GM19324 (cell line): Measurements from ENCODE around the gene RRBP1.

Source experiments
- ATAC-seq: cut with Tn5 transposase; IDR thresholded peaks from one replicate; pipeline ENCODE4 v1.9.1; 2021; ENCODE audit warnings: mild to moderate bottlenecking, moderate library complexity; ENCODE audit not compliant: unreplicated experiment, low FRiP score

The RRBP1 gene

GRCh38 chr20:17683218-17684076, 1.4 kb upstream of the RRBP1 start:
- no peak for ATAC-seq

- ATAC-seq = no peak
These were observed 802 bp upstream of the RRBP1 start for GRCh38 chr20:17682889-17683198.

GRCh38 chr20:17681726-17682102, 328 bp downstream of the RRBP1 start:
- ATAC-seq = peak; percentile 16

- ATAC-seq = peak; percentile 37
These were observed 961 bp downstream of the RRBP1 start for GRCh38 chr20:17680836-17681725.

DNA sequence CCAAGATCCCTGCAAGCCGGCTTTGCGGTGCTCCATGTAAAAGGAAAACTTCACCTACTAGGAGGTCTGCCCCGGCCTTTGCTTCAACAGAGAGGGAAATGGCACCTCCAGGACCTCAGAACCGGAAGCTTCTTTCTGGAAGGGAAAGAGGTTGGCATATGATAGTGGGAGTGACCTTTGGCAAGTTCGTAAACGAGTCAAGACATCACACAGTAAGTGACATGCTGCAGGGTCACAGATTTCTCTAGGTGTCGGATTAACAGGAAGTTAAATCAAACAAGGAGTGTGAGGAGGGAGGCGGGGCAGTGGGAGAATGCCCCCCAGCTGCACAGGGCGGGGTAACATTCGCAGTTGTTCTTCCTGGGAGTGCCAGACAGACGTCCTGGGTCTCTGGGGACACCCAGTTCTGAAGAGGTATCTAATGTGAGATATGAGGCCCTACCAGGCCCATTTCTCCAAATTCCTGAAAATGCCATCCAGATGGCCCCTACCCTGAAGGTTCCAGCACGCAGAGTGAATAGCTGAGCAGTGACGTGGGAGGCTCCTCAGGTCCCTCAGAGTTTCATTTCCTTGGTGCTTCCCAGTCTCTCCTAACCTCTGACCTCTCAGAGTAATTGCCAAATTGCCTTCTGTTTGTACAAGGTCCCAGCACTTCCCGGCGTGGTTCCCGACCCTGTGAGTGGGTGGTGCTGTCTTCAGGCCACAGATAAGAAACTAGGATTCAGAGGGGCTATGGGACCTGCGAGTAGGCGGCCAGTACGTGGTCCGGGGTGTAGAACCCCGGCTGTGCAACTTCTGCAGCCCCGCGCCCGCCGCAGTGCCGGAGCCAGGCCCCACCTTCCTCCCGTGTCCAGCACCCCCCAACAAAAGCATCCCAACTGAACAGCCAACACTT, 1.9 kb downstream of the RRBP1 start:
- ATAC-seq = no peak

GRCh38 chr20:17678886-17679285, 3.2 kb downstream of the RRBP1 start:
- no peak for ATAC-seq

- ATAC-seq = no peak
These were observed 3.7 kb downstream of the RRBP1 start for GRCh38 chr20:17678295-17678694.

- ATAC-seq = no peak
These were observed 5.1 kb downstream of the RRBP1 start for GRCh38 chr20:17676942-17677341.

DNA sequence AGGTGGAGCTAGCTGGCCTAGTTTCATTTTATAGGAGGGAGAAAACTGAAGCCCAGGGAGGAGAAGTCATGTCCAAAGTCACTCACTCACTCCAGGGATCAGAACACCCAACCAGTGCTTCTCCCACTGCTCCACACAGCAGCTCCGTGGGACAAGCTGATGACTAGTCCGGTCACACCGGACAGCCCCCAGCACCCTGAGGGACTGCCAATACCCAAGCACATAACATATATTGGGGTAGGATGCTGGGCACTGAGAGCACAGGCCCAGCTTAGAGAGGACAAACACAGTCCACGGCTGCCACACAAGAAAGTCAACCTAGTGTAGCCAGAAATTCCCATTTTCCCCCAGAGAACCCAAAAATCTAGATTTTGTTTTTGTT, 5.7 kb downstream of the RRBP1 start:
- no peak for ATAC-seq

DNA sequence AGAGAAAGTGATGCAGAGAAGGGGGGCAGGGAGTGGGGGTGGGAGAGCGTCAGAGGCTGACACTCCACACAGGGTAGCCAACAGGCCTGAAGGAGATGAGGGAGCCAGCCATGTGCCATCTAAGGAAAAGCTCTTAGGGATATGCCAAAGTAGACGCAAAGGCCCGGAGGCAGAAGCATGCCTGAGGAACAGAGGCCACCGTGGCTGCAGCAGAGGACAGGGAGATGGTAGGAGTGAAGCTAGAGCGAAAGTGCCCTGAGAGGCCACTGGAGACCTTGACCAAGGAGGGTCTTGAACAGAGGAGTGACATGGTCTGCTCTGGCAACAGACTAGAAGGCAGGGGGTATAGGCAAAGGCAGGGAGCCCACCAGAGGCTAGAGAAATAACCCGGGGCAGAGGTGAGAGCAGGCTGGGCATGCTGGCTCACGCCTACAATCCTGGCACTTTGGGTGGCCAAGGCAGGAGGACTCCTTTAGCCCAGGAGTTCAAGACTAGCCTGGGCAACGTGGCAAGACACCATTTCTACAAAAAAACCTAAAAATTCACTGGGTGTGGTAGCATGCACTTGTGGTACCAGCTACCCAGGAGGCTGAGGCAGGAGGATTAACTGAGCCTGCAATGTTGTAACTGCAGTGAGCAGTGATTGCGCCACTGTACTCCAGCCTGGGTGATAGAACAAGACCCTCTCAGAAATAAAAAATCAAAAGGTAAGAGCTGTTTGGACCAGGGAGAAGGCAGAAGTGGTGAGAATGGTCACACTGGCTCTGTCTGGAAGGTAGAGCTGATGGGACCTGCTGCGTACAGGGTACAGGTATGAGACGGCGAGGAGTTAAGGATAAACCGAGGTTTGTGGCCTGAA, 6.3 kb downstream of the RRBP1 start:
- no peak for ATAC-seq

- ATAC-seq = no peak
These were observed 7.1 kb downstream of the RRBP1 start for GRCh38 chr20:17674722-17675518.

DNA sequence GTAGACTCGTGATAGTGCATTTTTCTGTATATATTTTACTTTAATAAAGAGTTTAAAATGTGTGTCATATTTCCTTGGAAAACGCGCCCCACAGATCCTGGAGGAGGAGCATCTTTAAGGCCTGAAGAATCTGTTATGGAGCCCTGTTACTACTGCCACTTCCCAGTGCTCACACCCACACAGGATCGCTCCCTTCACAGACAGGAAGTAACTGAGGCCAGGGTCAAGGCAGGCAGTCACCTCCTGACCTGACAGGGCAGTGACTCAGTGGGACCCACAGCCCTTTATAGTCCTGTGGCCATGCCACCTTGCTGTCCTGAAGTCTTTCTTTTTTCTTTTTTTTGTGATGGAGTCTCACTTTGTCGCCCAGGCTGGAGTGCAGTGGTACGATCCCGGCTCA, 9.0 kb downstream of the RRBP1 start:
- ATAC-seq = no peak

DNA sequence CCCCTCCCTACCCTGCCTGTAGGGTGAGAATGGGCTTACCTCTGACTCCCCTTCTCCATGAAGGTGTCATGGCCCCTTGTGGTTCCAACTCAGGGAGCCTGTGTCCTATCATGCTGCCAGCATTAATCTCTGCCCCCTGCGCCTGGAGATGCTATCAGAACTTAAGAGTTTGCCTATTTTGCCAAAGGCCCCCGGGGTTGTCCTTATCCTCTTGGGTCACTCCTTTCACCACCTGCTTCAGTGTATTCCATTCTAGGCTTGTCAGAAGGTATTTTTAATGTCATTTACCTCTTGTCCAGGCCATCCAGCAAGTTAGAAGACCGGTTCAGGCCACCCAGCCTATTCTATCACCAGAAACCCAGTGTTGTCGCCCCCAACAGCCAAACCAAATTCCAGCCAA, 10.5 kb downstream of the RRBP1 start:
- no peak for ATAC-seq

DNA sequence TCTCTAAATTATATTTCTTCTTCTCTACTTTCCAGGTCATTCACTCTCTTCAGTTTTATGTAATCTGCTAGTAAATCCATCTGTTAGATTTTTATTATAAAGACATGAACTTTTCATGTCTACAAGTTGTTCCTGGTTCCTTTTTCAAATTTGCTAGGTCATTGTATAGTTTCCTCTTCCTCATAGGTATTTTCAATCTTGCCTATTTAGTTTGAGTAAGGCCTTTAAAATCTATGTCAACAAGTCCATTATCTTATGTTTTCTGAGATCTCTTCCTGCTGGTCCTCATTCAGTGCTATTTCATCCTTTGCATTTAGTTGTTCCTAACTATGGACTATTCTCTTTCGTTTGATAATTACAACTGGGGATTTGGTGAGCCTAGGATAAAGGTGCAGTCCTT, 11.0 kb downstream of the RRBP1 start:
- ATAC-seq = no peak

DNA sequence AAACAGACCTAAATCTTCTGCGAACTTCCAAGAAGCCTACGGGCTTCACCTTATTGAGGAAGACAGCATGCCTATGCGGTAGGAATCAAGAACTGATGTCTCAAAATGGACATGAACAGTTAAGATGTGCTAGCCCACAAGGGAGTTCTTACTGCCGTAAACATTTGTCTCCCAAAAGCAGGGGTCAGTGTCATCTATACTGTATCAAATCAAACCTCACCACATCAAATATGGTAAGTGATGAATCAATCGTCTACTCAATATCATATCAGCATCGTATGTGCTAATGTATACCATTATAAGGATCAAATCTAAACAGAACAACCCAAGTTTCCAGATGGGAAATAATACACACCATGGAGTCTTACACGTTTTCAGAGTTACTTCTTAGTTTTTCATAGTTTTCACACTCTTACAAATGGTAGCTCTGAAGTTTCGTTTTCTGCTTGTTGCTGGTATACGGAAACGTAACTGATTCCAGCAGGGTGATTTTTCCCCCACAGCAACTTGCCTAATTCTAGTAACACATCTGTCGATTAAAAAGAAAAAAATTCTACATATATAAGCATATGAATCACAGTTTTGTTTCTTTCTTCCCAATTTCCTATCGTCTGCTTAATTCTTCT, 12.6 kb downstream of the RRBP1 start:
- no peak for ATAC-seq

DNA sequence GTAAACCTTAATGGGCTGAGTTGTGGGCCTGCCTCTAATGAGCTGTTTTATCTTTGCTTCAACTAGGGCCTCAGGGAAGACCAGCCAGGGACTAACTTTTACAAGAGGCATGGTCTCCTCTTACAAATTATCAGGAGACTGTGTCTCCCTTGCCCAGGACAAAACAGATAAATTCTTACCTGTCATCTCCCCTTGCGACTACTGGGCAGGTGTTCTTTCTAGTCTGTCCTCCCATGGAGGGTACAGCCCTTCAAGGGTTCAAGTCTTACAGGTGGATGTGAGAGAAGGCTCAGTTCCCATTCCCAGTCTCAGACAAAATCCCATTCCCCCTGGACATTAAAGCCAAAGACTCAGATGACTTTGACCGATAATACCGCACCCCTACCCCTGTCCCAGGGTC, 13.6 kb downstream of the RRBP1 start:
- ATAC-seq = no peak

GRCh38 chr20:17667445-17667844, 14.6 kb downstream of the RRBP1 start:
- ATAC-seq = no peak

GRCh38 chr20:17666481-17666880, 15.6 kb downstream of the RRBP1 start:
- no peak for ATAC-seq

DNA sequence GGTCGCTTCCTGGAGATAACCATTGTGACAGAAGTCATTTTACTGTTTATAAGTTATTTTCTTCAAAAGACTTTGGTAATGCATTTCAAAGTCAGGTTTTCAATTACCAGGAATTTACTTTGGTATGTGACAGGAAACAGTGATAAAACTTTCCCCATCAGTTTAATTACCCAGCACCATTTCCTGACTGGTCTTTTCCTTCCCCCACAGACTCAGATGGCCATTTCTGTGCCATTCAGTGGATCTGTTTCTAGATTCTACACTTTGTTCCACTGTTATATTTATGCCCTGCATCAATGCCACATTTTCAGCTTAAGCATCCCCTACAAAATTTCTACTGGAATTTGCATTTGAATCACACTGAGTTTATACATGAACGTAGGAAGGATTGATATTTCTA, 16.3 kb downstream of the RRBP1 start:
- ATAC-seq = no peak
